Measurements from ENCODE around the gene MOK.

GRCh38 chr14:102278631-102278935, 26.4 kb downstream of the MOK start:
- no peak for TF ChIP-seq CTCF (IDR thresholded peaks at IDR 0.05)
- TF ChIP-seq POLR2A (IDR thresholded peaks at IDR 0.05) = no peak

All from tibial nerve (tissue), 3 donors.